Measurements from ENCODE around the gene TSHZ2. TPM values are rescaled to one million over a fixed set of nuclear protein-coding genes. Genes with fewer than 3 reads are reported as not detected.

The TSHZ2 gene
- total and polyA plus RNA-seq, 9 of the 15 experiments (the other 6 are each of a cell fraction or from before 2014, with no cell fraction given): 0.03 to 0.20 (median 0.05) TPM; not detected in 4

DNA sequence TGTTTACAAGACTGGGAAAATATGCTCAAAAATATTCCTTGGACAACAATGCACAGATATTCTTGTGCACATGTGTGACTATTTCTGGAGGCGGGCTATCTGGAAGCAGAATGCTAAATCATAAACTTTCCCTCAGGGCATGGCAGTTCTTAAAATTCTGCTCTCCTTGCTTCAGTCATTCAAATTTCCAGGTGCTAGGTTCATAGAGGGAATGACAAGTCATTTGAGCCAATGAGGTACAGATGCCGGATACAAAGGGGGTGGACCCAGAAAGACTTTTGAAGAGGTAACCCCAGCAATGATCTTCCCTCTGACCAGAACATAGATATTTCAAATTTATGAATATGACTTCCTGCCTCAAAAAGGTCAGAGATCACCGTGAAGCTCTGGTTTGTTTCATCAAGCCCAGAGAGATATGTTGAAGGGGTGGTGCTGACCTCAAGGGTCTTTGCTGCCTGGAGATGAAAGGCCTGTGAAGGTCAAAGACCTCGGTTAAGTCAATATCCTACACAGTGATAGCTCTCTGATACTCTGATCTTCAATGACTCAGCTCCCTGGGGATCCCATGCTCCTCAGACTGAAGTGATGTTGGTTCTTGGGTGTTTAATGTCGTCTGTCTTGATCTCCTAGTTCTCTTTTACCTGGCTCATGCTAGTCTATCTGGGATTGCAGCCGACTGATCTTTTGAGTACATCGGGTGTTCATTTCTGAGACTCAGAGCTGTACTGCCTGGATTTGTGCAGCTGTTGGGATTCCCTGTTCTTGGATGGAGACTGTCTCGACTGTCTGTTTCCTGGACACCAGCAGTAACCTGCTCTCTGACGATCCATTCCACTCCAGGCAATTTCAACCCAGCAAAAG lies 47.5 kb upstream of the TSHZ2 start:
- intact Hi-C loops (cut with micrococcal nuclease) (no loop called here), in situ Hi-C loops (cut with MboI) (no loop called here)
- BruUV-seq (replicated peaks): no TSS peak
- POLR2A ChIA-PET: no interaction called here
- CTCF ChIA-PET (ENCODE audit: low intra/inter-chr PET ratio): interaction anchor here (0.6 kb wide), 1 partner anchor 21 kb away, joined by 3 read pairs; no protein-coding TSS in a partner anchor
- no peaks in the 10 kb centered on the region for H4K20me1 ChIP-seq (replicated peaks; ENCODE audit: control insufficient read depth, insufficient read depth, low read length)
- H3K27me3 ChIP-seq (ENCODE audit: control insufficient read depth in 2 of 2, insufficient read depth in 2 of 2, low read length in 2 of 2): peaks cover 0 to 7% of the 10 kb centered on the region in 2 experiments; a peak in 1 of 5 replicates
- H3K4me2 ChIP-seq (ENCODE audit: insufficient read depth, low read length): no peak overlapping the region
- no peaks in the 10 kb centered on the region for H3K9me3 ChIP-seq (replicated peaks; ENCODE audit: control insufficient read depth, insufficient read depth, low read depth, low read length)
- H3K9me1 ChIP-seq (ENCODE audit: control insufficient read depth, insufficient read depth, low read length): no peaks in the 10 kb centered on the region
- no peaks in the 10 kb centered on the region for H3K36me3 ChIP-seq (ENCODE audit: control insufficient read depth, insufficient read depth, low read length)
- no peak overlapping the region for H3K27ac ChIP-seq (ENCODE audit: extremely low read depth, low read depth, low read length)
- H3K4me1 ChIP-seq (replicated peaks in 1 of 2; ENCODE audit: control insufficient read depth in 2 of 2, insufficient read depth in 2 of 2, low read length in 2 of 2): no peaks in the 10 kb centered on the region
- under 1% methylated on average over 9 of the region's 9 CpGs for WGBS (ENCODE audit: insufficient coverage, low coverage, missing lambda C conversion rate)
- H2AFZ ChIP-seq (ENCODE audit: low read depth, low read length): no peak overlapping the region
- FAIRE-seq (no peak), DNase-seq (ENCODE audit: extremely low read depth in 1 of 4, low spot score in 3 of 4) (no peak), ATAC-seq (no peak)
- H3K9ac ChIP-seq (ENCODE audit: insufficient read depth in 1 of 2, low read depth in 2 of 2, low read length in 2 of 2): no peak overlapping the region
- H3K4me3 ChIP-seq: no peak overlapping the region
- H3K79me2 ChIP-seq (ENCODE audit: control insufficient read depth, insufficient read depth, low read length): no peaks in the 10 kb centered on the region
- TF ChIP-seq POLR2A (conservative IDR thresholded peaks at IDR 0.05) (no peak), RBM34 (IDR thresholded peaks at IDR 0.05; ENCODE audit: borderline replicate concordance, insufficient read depth, low read length) (no peak), ARHGAP35 (IDR thresholded peaks at IDR 0.05; ENCODE audit: partially characterized antibody) (no peak), SETDB1 (IDR thresholded peaks at IDR 0.05; ENCODE audit: low read length) (no peak), ZNF253 (CRISPR knock-in tag; conservative IDR thresholded peaks at IDR 0.05) (no peak), ZNF133 (CRISPR knock-in tag; IDR thresholded peaks at IDR 0.05) (no peak)

DNA sequence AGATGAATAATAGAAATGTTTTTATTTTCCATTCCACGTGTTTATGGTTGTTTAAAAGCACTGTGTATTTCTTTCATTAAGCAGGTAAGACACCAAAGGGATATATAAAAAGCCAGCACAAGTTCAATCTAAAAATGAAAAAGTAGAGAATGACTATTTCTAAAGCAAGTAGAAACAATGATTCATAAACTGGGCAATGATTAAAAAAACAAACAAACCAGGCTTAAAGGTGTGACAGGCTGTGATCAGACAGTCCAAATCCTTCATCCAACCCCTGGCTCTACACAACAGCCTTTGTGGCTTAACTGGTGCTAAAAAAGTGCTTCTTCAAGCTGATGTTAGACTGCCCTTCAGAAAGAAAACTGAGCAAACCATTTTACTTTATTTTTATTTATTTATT lies 45.7 kb upstream of the TSHZ2 start:
- no peak overlapping the region for H3K4me3 ChIP-seq
- ChIA-PET POLR2A (no interaction called here), CTCF (ENCODE audit: low intra/inter-chr PET ratio) (no interaction called here)
- no peak overlapping the region for H3K4me2 ChIP-seq (ENCODE audit: insufficient read depth, low read length)
- ATAC-seq: no peak
- H3K27ac ChIP-seq (ENCODE audit: extremely low read depth, low read depth, low read length): no peak overlapping the region
- no peak overlapping the region for H3K9ac ChIP-seq (ENCODE audit: insufficient read depth in 1 of 2, low read depth in 2 of 2, low read length in 2 of 2)
- H3K27me3 ChIP-seq (ENCODE audit: control insufficient read depth in 2 of 2, insufficient read depth in 2 of 2, low read length in 2 of 2): peaks cover 0 to 3% of the 10 kb centered on the region in 2 experiments; a peak in 1 of 5 replicates
- no peak overlapping the region for H2AFZ ChIP-seq (ENCODE audit: low read depth, low read length)
- no TSS peak for BruUV-seq (replicated peaks)
- TF ChIP-seq ADNP (tag; IDR thresholded peaks at IDR 0.05) (no peak), DNMT1 (IDR thresholded peaks at IDR 0.05) (no peak)
- no peaks in the 10 kb centered on the region for H3K36me3 ChIP-seq (ENCODE audit: control insufficient read depth, insufficient read depth, low read length)
- no peaks in the 10 kb centered on the region for H3K79me2 ChIP-seq (ENCODE audit: control insufficient read depth, insufficient read depth, low read length)
- no peak for DNase-seq (ENCODE audit: extremely low read depth in 1 of 4, low spot score in 3 of 4)
- H4K20me1 ChIP-seq (replicated peaks; ENCODE audit: control insufficient read depth, insufficient read depth, low read length): no peaks in the 10 kb centered on the region
- WGBS (ENCODE audit: insufficient coverage, low coverage, missing lambda C conversion rate): 0% methylated on average over 1 of the region's 1 CpG
- no peak for FAIRE-seq
- no peaks in the 10 kb centered on the region for H3K9me3 ChIP-seq (replicated peaks; ENCODE audit: control insufficient read depth, insufficient read depth, low read depth, low read length)
- no peaks in the 10 kb centered on the region for H3K4me1 ChIP-seq (replicated peaks in 1 of 2; ENCODE audit: control insufficient read depth in 2 of 2, insufficient read depth in 2 of 2, low read length in 2 of 2)
- H3K9me1 ChIP-seq (ENCODE audit: control insufficient read depth, insufficient read depth, low read length): no peaks in the 10 kb centered on the region
- intact Hi-C loops (cut with micrococcal nuclease): no loop called here
- in situ Hi-C loops (cut with MboI): no loop called here
